ENCODE results near the gene ATP5F1B. TPM values are rescaled to one million over a fixed set of nuclear protein-coding genes. Genes with fewer than 3 reads are reported as not detected.
A peak's percentile ranks its signal among the peaks of the same experiment; 100 is the strongest.

Gene ATP5F1B
- total and polyA plus RNA-seq, 2 of the 13 experiments (the other 11 are each of a cell fraction or from before 2014, with no cell fraction given): 1,051 to 1,180 TPM

DNA sequence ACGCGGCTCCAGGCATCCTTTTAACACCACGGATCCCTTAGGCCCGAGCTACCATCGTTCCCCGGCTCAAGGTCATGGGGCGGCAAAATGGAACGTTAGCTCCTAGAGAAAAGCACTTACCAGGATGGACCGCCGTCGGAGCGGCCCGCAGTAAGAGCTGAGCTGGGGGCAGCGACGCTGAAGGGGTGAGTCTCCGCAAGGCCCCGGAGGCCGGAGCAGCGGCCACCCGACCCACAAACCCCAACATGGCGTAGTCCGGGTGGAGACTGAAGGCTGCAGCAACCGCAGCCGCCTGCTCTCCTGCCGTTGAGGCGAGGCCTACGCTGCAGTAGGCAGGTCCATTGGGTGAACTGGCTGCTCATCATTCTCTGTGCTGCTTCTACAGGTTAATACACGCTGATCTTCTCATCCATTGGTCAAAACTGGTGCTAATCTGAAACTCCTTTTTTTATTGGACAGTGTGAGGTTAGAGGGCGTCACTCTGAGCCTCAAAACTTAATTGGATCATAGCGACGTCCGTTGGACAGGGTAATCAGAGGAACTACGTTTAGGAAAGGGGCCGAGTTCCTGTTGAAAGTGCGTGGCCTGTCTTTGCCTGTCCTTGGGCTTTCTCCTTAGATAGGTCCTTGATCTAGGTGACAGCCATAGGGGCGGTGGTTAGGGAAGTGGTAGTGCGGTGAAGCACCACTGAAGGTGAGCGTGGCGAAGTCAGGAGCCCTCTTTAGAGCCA lies at the start of gene ATP5F1B (continued):
- TF ChIP-seq RNF219 (CRISPR knock-in tag; IDR thresholded peaks at IDR 0.05): no peak
- no peak for TF ChIP-seq RAD51 (IDR thresholded peaks at IDR 0.05; ENCODE audit: borderline replicate concordance)
- TF ChIP-seq BORCS8-MEF2B (CRISPR knock-in tag; IDR thresholded peaks at IDR 0.05): 0 out of 2 replicates have a peak, but pooled peaks have one; percentile 43
- no peak for TF ChIP-seq PAF1 (CRISPR knock-in tag; IDR thresholded peaks at IDR 0.05)
- peak; percentile 94 for TF ChIP-seq ATF1 (CRISPR knock-in tag; IDR thresholded peaks at IDR 0.05)
- TF ChIP-seq ISX (CRISPR knock-in tag; conservative IDR thresholded peaks at IDR 0.05): no peak
- no peak for TF ChIP-seq NCOA2 (CRISPR knock-in tag; IDR thresholded peaks at IDR 0.05)
- TF ChIP-seq TGIF2 (CRISPR knock-in tag; IDR thresholded peaks at IDR 0.05): peak; percentile 18; the same call in 1 of the 2 replicates
- 0 out of 2 replicates have a peak, but pooled peaks have one; percentile 66 for TF ChIP-seq ZSCAN21 (CRISPR knock-in tag; IDR thresholded peaks at IDR 0.05; ENCODE audit: borderline replicate concordance)
- no peak for TF ChIP-seq NR2F6 (IDR thresholded peaks at IDR 0.05)
- TF ChIP-seq NR2F6 (CRISPR knock-in tag; IDR thresholded peaks at IDR 0.05): peak; percentile 26; the same call in 1 of the 2 replicates
- peak; percentile 21 for TF ChIP-seq FOXO1 (CRISPR knock-in tag; IDR thresholded peaks at IDR 0.05)
- peak; percentile 78; the same call in 1 of the 2 replicates for TF ChIP-seq ZNF788 (CRISPR knock-in tag; IDR thresholded peaks at IDR 0.05; ENCODE audit: borderline replicate concordance)
- no peak for TF ChIP-seq ZHX1 (CRISPR knock-in tag; IDR thresholded peaks at IDR 0.05; ENCODE audit: low read depth)
- TF ChIP-seq HBP1 (CRISPR knock-in tag; IDR thresholded peaks at IDR 0.05; ENCODE audit: low read depth): peak; percentile 49
- peak; percentile 94 for TF ChIP-seq ARID4A (CRISPR knock-in tag; IDR thresholded peaks at IDR 0.05; ENCODE audit: borderline replicate concordance)
- TF ChIP-seq ZNF615 (CRISPR knock-in tag; IDR thresholded peaks at IDR 0.05; ENCODE audit: borderline replicate concordance): no peak
- TF ChIP-seq ZIK1 (CRISPR knock-in tag; IDR thresholded peaks at IDR 0.05; ENCODE audit: borderline replicate concordance, low read depth): peak; percentile 39; the same call in 1 of the 2 replicates
- peak; percentile 84 for TF ChIP-seq ZNF124 (CRISPR knock-in tag; IDR thresholded peaks at IDR 0.05)
- peak; percentile 86; the same call in 1 of the 2 replicates for TF ChIP-seq ZNF350 (CRISPR knock-in tag; IDR thresholded peaks at IDR 0.05; ENCODE audit: borderline replicate concordance, low read depth)

Data from HepG2 (cell line).